ENCODE data around the gene PPP1R8. TPM values are rescaled to one million over a fixed set of nuclear protein-coding genes. Genes with fewer than 3 reads are reported as not detected.

Gene PPP1R8
- total and polyA plus RNA-seq, 9 of the 15 experiments (the other 6 are each of a cell fraction or from before 2014, with no cell fraction given), result 16.2 to 107 (median 75.3) TPM

DNA sequence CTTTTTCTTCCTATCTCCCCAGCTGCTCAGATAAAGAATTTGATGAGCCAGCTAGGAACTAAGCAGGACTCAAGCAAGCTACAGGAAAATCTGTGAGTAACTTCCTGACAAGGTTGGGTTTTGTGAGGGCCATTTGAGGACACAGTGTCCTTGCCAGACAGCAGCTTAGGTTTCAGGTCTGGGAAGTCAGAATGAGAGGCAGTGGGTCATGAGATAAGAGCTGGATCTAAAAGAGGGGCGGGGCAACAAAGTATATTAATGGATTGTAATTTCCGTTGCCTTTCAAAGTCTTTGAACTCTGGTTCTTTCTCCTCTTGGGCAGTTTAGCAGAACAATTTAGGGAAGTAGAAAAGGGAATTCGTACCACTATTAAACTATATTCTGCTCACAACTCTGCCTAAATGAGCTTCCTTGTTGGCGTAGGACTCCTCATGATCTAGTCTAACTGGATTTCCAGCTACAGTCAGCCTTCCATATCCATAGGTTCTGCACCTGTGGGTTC lies 41.0 kb upstream of the PPP1R8 start (continued):
- peak; percentile 79 for TF ChIP-seq THRA (IDR thresholded peaks at IDR 0.05)
- TF ChIP-seq NCOR1 (IDR thresholded peaks at IDR 0.05), result peak; percentile 75
- no peak for TF ChIP-seq GTF2F1 (IDR thresholded peaks at IDR 0.05; ENCODE audit: low read depth, low read length)
- no peak for TF ChIP-seq TBP (optimal IDR thresholded peaks at IDR 0.05; ENCODE audit: low read depth, low read length)
- TF ChIP-seq POLR2G (IDR thresholded peaks at IDR 0.05; ENCODE audit: low read depth, low read length), result no peak
- peak; percentile 31; the same call in 1 of the 2 replicates for TF ChIP-seq REST (IDR thresholded peaks at IDR 0.05; ENCODE audit: borderline replicate concordance)
- TF ChIP-seq REST (CRISPR knock-in tag; IDR thresholded peaks at IDR 0.05; ENCODE audit: low read depth), result no peak
- peak; percentile 34 for TF ChIP-seq MEIS2 (IDR thresholded peaks at IDR 0.05; ENCODE audit: partially characterized antibody)
- TF ChIP-seq FOXM1 (IDR thresholded peaks at IDR 0.05; ENCODE audit: low read depth), result peak; percentile 24; the same call in 1 of the 2 replicates
- TF ChIP-seq FOXM1 (CRISPR knock-in tag; IDR thresholded peaks at IDR 0.05; ENCODE audit: low read depth), result no peak
- TF ChIP-seq ZNF780A (CRISPR knock-in tag; IDR thresholded peaks at IDR 0.05), result no peak
- TF ChIP-seq MCM5 (IDR thresholded peaks at IDR 0.05; ENCODE audit: low read depth), result no peak
- TF ChIP-seq MEF2A (IDR thresholded peaks at IDR 0.05; ENCODE audit: control insufficient read depth, low read depth, low read length), result no peak
- peak; percentile 46; the same call in 1 of the 2 replicates for TF ChIP-seq DPF2 (IDR thresholded peaks at IDR 0.05)
- TF ChIP-seq PBX2 (CRISPR knock-in tag; IDR thresholded peaks at IDR 0.05; ENCODE audit: low read depth), result no peak
- peak; percentile 28; the same call in 1 of the 2 replicates for TF ChIP-seq PBX2 (tag; conservative IDR thresholded peaks at IDR 0.05; ENCODE audit: low read depth)
- no peak for TF ChIP-seq IRF2 (CRISPR knock-in tag; IDR thresholded peaks at IDR 0.05)

Measured in K562 (cell line).